ENCODE measurements around the gene XNDC1N.
A peak's percentile ranks its signal among the peaks of the same experiment; 100 is the strongest.

XNDC1N gene

GRCh38 chr11:71930556-71931244, 2.3 kb upstream of the XNDC1N start:
- Mint-ChIP-seq H3K27me3 (ENCODE audit: low read depth, poor library complexity) (peaks cover 2% of the 10 kb centered on the region), H3K27ac (no peak overlapping the region), H3K4me1 (peaks cover 33% of the 10 kb centered on the region), H3K9me3 (no peaks in the 10 kb centered on the region), H3K36me3 (ENCODE audit: low read depth) (peaks cover 8% of the 10 kb centered on the region), H3K4me3 (peak overlapping the region; percentile 99)
- DNase-seq, result no peak
- no peak for TF ChIP-seq CTCF (IDR thresholded peaks at IDR 0.05)

DNA sequence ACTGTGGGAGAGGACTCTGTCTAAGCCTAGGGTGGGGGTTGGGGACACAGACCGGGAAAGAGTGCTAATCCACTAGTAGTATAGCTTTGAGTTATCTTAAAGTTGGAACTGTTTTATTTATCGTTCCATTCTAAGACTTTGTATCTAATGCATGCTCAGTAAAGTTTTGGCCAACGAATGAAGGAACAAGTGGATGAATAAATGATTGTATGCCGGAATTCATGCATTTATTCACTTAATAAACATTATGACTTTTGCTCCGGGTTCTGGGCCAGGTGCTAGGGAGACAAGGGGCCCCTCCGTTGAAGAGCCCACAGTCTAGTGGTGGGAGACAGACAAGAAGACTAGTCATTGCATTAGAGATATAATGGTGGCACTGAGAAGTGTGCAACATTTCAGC, 1.1 kb upstream of the XNDC1N start:
- Mint-ChIP-seq H3K4me1 (peaks cover 33% of the 10 kb centered on the region), H3K36me3 (ENCODE audit: low read depth) (peaks cover 19% of the 10 kb centered on the region), H3K27ac (peak overlapping the region; percentile 99), H3K4me3 (peak overlapping the region; percentile 99), H3K9me3 (no peaks in the 10 kb centered on the region), H3K27me3 (ENCODE audit: low read depth, poor library complexity) (peaks cover 2% of the 10 kb centered on the region)
- DNase-seq, result no peak
- no peak for TF ChIP-seq CTCF (IDR thresholded peaks at IDR 0.05)

GRCh38 chr11:71928737-71929443, 496 bp upstream of the XNDC1N start, which contains the start of gene RNF121:
TSS of gene RNF121 (plus strand) at chr11:71929046. CDS start at chr11:71929062, 16 bp downstream.
- Mint-ChIP-seq H3K4me1 (peaks cover 33% of the 10 kb centered on the region), H3K27me3 (ENCODE audit: low read depth, poor library complexity) (peaks cover 5% of the 10 kb centered on the region), H3K27ac (peak within 1 kb of the TSS; percentile 99), H3K36me3 (ENCODE audit: low read depth) (peaks cover 19% of the 10 kb centered on the region), H3K4me3 (peak within 1 kb of the TSS; percentile 99), H3K9me3 (no peaks in the 10 kb centered on the region)
- TF ChIP-seq CTCF (IDR thresholded peaks at IDR 0.05), result no peak
- DNase-seq, result peak; percentile 98

DNA sequence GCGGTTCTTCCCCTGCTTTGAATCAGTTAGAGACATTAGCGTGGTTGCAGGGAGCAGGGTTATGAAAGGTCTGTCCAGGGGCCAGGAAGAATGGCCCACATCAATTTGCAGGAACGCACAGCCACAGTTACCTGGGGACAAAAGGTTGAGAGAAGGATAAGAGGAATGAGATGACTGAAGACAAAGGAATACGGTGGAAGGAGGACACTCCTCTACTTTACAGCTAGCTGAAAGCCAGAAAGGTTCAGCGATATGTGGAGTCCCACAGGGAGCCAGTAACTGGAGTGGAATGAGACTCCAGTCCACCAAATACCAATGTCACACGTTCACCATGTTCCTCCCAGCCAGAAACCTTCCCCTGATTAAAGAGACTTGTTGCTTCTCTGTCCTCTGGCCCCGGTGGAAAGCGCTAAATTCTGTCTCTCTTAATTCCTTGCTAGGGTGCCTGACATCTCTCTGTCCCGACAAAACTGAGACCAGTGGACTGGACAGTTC, 10.7 kb downstream of the XNDC1N start:
- Mint-ChIP-seq H3K4me3 (no peak overlapping the region), H3K4me1 (peaks cover 5% of the 10 kb centered on the region), H3K9me3 (no peaks in the 10 kb centered on the region), H3K36me3 (ENCODE audit: low read depth) (peaks cover 38% of the 10 kb centered on the region), H3K27ac (no peak overlapping the region), H3K27me3 (ENCODE audit: low read depth, poor library complexity) (peaks cover 10% of the 10 kb centered on the region)
- TF ChIP-seq CTCF (IDR thresholded peaks at IDR 0.05), result no peak
- DNase-seq, result no peak

DNA sequence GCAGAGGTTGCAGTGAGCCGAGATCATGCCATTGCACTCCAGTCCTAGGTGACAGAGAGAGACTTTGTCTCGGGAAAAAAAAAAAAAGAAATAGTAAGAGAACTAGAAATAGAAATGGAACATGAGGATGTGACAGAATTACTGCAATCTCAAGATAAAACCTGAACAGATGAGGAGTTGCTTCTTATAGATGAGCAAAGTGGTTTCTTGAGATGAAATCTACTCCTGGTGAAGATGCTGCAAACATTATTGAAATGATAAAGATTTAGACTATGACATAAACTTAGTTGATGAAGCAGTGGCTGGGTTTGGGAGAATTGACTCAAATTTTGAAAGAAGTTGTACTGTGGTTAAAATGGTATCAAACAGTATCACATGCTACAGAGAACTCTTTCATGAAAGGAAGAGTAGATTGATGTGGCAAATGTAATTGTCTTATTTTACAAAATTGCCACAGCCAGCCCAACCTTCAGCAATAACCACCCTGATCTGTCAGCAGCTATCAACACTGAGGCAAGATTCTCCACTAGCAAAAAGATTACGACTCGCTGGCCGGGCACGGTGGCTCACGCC, 13.7 kb downstream of the XNDC1N start:
- Mint-ChIP-seq H3K36me3 (ENCODE audit: low read depth) (peaks cover 52% of the 10 kb centered on the region), H3K27ac (peak overlapping the region; percentile 39), H3K9me3 (no peaks in the 10 kb centered on the region), H3K4me3 (no peak overlapping the region), H3K27me3 (ENCODE audit: low read depth, poor library complexity) (peaks cover 10% of the 10 kb centered on the region), H3K4me1 (peaks cover 5% of the 10 kb centered on the region)
- TF ChIP-seq CTCF (IDR thresholded peaks at IDR 0.05), result no peak
- no peak for DNase-seq
